GM19043 (cell line): ENCODE results near the gene SLC7A8.
"Not testable (repeated sequence)": the region's sequence is repeated elsewhere in the genome, so short reads cannot be mapped to it uniquely, and the experiment has no call there.

Experiments
- ATAC-seq: cut with Tn5 transposase; IDR thresholded peaks from one replicate; pipeline ENCODE4 v1.9.1; 2021; ENCODE audit warnings: low read depth; ENCODE audit not compliant: unreplicated experiment

The SLC7A8 gene

GRCh38 chr14:23183479-23183878, at the start of gene SLC7A8:
Gene SLC7A8 (minus strand): TSS chr14:23183660. CDS start chr14:23182914, 746 bp downstream.
- ATAC-seq, result no peak

DNA sequence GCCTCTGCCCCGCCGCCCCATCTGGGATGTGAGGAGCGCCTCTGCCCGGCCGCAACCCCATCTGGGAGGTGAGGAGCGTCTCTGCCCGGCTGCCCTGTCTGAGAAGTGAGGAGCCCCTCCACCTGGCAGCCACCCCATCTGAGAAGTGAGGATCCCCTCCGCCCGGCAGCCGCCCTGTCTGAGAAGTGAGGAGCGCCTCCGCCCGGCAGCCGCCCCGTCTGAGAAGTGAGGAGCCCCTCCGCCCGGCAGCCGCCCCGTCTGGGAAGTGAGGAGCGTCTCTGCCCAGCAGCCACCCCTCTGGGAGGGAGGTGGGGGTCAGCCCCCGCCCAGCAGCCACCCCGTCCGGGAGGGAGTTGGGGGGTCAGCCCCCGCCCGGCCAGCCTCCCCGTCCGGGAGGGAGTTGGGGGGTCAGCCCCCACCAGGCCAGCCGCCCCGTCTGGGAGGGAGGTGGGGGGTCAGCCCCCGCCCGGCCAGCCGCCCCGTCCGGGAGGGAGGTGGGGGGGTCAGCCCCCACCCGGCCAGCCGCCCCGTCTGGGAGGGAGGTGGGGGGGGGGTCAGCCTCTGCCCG, 48.9 kb upstream of the SLC7A8 start:
- not testable (repeated sequence) for ATAC-seq

- no peak for ATAC-seq
Measured at GRCh38 chr14:23228812-23229211, 45.4 kb upstream of the SLC7A8 start.

DNA sequence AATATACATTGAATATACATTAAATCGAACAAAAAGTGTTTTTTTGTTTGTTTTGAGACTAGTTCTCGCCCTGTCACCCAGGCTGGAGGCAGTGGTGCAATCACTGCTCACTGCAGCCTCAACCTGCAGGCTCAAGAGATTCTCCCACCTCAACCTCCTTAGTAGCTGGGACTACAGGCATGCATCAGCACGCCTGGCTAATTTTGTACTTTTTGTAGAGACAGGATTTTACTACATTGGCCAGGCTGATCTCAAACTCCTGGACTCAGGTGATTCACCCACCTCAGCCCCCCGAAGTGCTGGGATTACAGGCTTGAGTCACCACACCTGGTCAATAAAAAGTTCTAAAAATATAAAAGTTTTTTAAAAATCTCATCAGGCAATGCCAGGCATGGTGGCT, 44.1 kb upstream of the SLC7A8 start:
- no peak for ATAC-seq

DNA sequence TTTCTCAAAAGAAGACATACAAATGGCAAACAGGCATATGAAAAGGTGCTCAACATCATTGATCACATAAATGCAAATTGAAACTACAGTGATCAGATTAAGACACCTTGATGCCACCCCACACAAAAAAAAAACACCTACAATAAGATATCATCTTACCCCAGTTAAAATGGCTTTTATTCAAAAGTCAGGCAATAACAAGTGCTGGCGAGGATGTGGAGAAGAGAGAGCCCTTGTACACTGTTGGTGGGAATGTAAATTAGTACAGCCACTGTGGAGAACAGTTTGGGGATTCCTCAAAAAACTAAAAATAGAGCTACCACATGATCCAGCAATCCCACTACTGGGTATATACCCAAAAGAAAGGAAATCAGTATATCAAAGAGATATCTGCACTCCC, 41.5 kb upstream of the SLC7A8 start:
- not testable (repeated sequence) for ATAC-seq

- ATAC-seq, result no peak
Measured at GRCh38 chr14:23219075-23219474, 35.6 kb upstream of the SLC7A8 start.

DNA sequence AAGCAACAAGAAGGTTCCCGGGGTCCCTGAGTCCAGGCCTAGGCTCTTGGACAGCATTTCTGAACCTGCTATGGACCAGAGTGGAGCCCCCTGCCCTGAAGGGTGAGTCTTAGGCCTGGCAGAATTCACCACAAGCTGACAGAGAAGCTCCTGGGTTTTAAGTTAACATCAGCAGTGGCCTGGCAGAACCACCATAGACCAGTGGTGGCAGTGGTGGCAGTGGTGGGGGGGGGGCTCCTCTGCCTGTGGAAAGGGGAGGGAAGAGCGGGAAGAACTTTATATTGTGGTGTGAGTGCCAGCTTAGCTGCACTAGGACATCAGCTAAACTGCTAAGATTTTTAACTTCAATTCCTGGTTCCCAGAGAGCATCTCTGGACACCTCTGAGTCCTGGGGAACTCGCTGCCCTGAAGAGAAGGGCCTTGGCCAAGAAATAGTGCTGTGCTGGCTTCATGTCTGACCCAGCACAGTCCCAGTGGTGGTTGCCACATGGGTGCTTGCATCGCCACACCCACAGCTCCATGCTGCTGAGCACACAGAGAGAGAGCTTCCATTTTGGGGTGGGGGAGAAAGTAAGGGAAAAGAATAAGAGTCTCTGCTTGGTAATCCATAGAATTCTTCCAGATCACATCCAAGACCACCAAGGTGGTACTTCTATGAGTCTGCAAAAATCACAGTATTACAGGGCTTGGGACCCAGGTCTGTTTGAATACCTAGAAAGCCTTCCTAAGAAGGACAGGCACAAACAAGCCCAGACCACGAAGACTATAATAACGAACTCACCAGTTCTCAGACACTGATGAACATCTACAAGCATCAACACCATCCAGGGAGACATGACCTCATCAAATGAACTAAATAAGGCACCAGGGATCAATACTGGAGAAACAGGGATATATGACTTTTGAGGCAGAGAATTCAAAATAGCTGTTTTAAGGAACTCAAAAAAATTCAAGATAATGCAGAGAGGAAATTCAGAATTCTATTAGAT, 33.9 kb upstream of the SLC7A8 start:
- ATAC-seq, result no peak

DNA sequence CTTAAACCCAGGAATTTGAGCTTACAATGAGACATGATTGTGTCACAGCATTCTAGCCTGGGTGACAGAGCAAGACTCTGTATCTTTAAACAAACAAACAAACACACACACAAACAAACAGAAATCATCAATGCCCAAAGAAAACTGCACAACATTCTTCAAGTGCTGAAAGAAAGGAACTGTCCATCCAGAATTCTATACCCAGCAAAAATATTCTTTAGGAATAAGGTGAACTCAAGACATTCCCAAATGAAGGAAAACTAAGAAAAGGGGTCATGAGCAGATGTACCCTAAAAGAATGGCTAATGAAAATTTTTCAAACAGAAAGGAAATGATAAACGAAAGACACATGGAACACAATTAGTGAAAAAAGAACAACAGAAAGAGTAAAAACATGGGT, 32.0 kb upstream of the SLC7A8 start:
- ATAC-seq, result no peak

GRCh38 chr14:23209651-23210423, 26.4 kb upstream of the SLC7A8 start:
- ATAC-seq, result no peak

GRCh38 chr14:23208324-23208723, 24.9 kb upstream of the SLC7A8 start:
- ATAC-seq, result no peak

- no peak for ATAC-seq
Measured at GRCh38 chr14:23207146-23207540, 23.7 kb upstream of the SLC7A8 start.

DNA sequence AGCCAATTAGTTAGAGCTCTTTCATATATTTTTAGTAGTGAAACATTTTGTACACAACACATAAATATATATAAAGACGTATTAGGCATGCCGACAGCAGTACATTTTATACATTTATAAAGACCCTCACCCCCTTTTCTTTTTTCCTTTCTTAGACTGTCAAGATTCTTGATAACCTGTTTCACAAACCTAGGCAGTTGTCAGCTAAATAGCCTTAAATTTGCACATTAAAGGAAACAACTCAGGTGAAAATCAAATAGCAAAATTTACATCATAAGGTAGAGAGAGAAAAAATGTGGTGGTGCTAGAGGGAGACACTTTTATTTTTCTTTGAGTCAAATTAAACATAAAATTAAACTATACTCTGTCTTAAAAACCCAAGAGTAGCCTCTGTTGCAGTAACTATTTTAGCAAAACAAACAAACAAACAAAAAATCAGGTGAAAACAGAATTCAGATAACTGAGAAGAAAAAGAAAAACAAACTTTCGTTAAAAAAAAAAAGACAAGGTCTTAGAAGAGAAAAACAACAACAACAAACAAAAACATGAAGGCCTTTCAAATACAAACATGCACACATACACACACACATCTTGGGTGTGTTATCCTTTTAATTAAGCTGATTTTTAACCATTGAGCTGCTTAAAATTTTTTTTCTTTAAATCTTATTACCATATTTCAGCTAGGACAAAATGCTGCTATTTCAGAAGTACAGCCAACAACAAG, 23.1 kb upstream of the SLC7A8 start:
- no peak for ATAC-seq

GRCh38 chr14:23202001-23202400, 18.5 kb upstream of the SLC7A8 start:
- no peak for ATAC-seq

DNA sequence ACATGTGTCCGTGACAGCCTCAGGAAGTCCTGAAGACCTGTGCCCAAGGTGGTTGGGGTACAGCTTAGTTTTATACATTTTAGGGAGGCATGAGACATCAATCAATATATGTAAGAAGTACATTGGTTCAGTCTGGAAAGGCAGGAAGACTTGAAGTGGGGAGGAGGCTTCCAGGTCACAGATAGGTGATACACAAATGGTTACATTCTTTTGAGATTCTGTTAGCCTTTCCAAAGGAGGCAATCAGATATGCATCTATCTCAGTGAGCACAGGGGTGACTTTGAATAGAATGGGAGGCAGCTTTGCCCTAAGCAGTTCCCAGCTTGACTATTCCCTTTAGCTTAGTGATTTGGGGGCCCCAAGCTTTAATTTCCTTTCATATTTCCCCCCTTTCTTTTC, 15.7 kb upstream of the SLC7A8 start:
- ATAC-seq, result not testable (repeated sequence)

DNA sequence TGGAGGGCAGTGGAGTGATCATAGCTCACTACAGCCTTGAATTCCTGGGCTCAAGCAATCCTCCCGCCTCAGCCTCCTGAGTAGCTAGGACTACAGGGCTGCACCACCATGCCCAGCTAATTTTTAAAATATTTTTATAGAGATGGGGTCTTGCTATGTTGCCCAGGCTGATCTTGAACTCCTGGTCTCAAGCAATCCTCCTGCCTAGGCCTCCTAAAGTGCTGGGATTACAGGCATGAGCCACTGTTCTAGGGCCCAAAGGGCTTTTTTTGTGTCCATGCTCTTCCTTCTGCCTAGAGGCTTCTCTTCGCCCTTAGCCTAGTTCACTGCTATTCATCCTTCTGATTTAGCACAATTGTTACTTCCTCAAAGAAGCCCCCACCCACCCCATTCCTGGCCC, 13.0 kb upstream of the SLC7A8 start:
- not testable (repeated sequence) for ATAC-seq

GRCh38 chr14:23195552-23196101, 12.2 kb upstream of the SLC7A8 start:
- ATAC-seq, result no peak

DNA sequence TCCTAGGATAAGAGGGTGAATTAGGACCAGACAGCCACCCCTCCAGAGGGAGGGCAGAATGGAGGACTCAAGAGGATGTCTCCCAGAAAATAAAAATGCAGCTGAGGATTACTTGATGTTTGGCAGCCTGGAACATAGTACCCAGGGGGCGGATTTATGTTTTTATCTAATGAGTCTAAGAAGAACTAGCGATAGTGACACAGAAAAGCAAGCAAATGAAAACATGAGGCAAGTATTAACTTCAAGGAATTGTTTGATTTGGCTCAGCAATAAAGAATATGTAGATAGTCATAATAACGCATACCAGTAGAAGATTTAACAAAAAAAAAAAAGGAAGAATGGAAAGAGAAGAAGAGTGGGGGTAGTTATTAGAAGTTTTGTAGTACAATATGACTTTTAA, 10.0 kb upstream of the SLC7A8 start:
- ATAC-seq, result no peak

DNA sequence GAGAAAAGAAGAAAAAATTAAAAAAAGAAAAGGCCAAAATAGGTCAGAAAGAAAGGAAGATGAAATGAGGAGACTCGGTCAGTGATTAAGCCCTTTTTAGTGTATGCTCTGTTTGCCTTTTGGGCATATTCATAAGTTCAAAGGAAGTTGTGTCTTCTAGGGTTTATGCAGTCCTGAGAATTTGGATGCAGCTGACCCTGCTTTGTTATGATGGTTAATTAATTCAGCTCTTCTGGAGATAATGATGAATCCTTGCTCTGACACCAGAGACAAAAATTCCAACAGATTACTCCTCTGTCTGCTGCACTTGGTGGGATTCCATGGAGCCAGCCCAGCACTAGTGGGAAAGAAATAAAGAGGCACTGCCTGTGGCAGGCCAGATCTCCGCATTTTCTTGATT, 4.5 kb upstream of the SLC7A8 start:
- no peak for ATAC-seq

GRCh38 chr14:23186913-23187654, 3.6 kb upstream of the SLC7A8 start:
- no peak for ATAC-seq

DNA sequence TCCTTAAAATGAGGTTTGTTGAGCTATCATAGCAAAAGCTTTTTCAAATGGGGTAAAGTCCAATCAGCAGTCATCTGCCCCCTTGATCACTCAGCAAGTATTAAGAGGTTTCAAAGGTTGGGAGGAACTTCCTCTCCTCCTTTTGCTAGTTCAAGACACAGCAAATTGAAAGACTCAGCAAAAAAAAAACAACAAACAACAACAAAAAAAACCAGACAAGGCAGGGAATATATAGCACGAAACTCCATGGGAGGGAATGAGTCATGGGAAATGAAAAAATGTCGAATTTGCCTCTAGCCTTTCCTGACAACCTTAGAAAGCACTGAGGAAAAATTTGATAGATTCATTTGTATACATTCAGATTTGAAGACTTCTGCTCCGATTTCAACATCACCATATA, 1.6 kb upstream of the SLC7A8 start:
- no peak for ATAC-seq
